Vagina (tissue), 2 donors: Measurements from ENCODE around the gene F12. TPM values are rescaled to one million over a fixed set of nuclear protein-coding genes. Genes with fewer than 3 reads are reported as not detected.
"Not testable (repeated sequence)": the region's sequence is repeated elsewhere in the genome, so short reads cannot be mapped to it uniquely, and the experiment has no call there.

ENCODE experiments used
- DNase-seq, 2 donors: peaks; one replicate each; pipeline ENCODE4 v3.0.0-alpha.2; 2017; ENCODE audit errors: extremely low spot score in 2 of 2
- H3K27ac ChIP-seq: fragments of 200-600 bp; sonication (generic); one replicate; pipeline ENCODE4 v1.5.1; 2019
- H3K27me3 ChIP-seq: fragments of 200-600 bp; sonication (generic); one replicate; pipeline ENCODE4 v1.5.1; 2019
- H3K36me3 ChIP-seq, 2 donors: fragments of 200-600 bp; sonication (generic); one replicate each; pipeline ENCODE4 v1.5.1; 2017 to 2019
- H3K4me1 ChIP-seq: fragments of 200-600 bp; sonication (generic); one replicate; pipeline ENCODE4 v1.5.1; 2019
- H3K4me3 ChIP-seq, 2 donors: fragments of 200-600 bp; sonication (generic); 1 replicate in 1 of 2; 2 replicates in 1 of 2; pipeline ENCODE4 v1.5.1; 2016 to 2019
- H3K9me3 ChIP-seq: fragments of 200-600 bp; sonication (generic); one replicate; pipeline ENCODE4 v1.5.1; 2019
- CTCF ChIP-seq, 3 experiments: fragments of 450-650 bp in 2 of 3; fragments of 200-600 bp in 1 of 3; sonication (generic) in 1 of 3; IDR thresholded peaks; one replicate each; pipeline ENCODE4 v1.5.1; 2017 to 2019; ENCODE audit warnings: antibody characterized with exemption in 3 of 3, mild to moderate bottlenecking in 2 of 3, moderate library complexity in 2 of 3
- POLR2A ChIP-seq, 2 donors: fragments of 450-650 bp; IDR thresholded peaks; one replicate each; pipeline ENCODE4 v1.6.1; 2017; ENCODE audit warnings: antibody characterized with exemption in 2 of 2, mild to moderate bottlenecking in 2 of 2, moderate library complexity in 2 of 2
- POLR2AphosphoS5 ChIP-seq, 2 donors: sonication (generic); formaldehyde crosslinking; IDR thresholded peaks; one replicate each; pipeline ENCODE4 v1.9.0; 2017; ENCODE audit warnings: antibody characterized with exemption in 2 of 2, mild to moderate bottlenecking in 2 of 2, low read depth in 1 of 2; ENCODE audit not compliant: insufficient read depth in 1 of 2
- intact Hi-C: fragments of 100-400 bp; cut with DNase I; formaldehyde crosslinking; loops from one replicate; pipeline ENCODE4 v1.15.1; 2023
- total RNA-seq: library from RNA; depleted of rRNA; stranded (reverse); fragments of >200 nt; gene quantifications from one replicate; pipeline ENCODE4 v1.2.3, GENCODE V29; 2016

The F12 gene
- total RNA-seq, 1 donor from 2014 or later: 5.2 TPM

DNA sequence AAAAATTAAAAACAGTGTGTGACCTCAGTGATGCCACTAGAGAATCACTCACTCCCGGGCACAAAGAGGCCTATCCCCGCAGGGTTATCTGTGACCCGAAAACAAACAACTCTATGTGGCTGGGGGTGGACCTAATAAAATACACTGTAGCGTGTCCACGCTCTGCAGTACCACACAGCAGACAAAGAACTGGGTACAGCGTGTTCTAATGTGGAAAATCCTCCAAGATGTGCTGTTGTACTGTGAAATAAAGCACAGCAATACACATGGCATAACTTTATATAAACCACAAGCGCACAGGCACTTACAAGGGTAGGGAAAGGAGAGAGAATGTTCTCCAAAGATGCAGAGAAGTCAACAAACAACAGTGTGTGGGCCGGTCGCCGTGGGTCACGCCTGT lies 33.3 kb downstream of the F12 start:
- no peak for DNase-seq
- Histone ChIP-seq H3K9me3 (no peaks in the 10 kb centered on the region), H3K36me3 (no peaks in the 10 kb centered on the region), H3K4me1 (peaks cover 35% of the 10 kb centered on the region), H3K27ac (no peak overlapping the region), H3K27me3 (no peaks in the 10 kb centered on the region), H3K4me3 (no peak overlapping the region)
- intact Hi-C loops: no loop called here
- TF ChIP-seq POLR2AphosphoS5 (IDR thresholded peaks at IDR 0.05; ENCODE audit: insufficient read depth in 1 of 2, low read depth in 1 of 2) (no peak), CTCF (IDR thresholded peaks at IDR 0.05) (no peak), POLR2A (IDR thresholded peaks at IDR 0.05) (no peak)

GRCh38 chr5:177375516-177375915 lies 33.8 kb downstream of the F12 start:
- H3K36me3 ChIP-seq, intact Hi-C loops, DNase-seq, H3K4me3 ChIP-seq, H3K27me3 ChIP-seq, H3K9me3 ChIP-seq: not testable (repeated sequence)
- Histone ChIP-seq H3K4me1 (peaks cover 38% of the 10 kb centered on the region), H3K27ac (peak overlapping the region; percentile 62)

DNA sequence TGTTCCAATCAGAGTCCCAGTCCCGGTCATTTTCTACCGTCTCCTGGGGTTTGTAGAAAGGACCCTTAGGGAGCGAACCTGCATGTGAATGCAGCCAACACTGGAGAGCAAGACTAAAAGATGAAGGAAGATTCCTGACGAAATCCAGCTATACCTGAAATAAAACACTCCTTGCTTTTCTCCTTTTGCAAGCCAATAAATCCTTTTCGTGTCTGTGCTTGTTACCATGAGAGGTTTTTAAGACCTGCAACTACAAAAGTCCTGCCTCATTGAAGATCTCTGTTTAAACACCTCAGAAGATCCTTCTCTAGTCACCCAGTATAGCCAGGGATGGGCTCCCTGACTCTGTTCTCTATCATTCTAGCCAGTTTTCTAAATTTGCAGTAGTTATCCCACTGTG lies 35.2 kb downstream of the F12 start:
- Histone ChIP-seq H3K9me3 (no peaks in the 10 kb centered on the region), H3K4me1 (peaks cover 44% of the 10 kb centered on the region), H3K27ac (peak overlapping the region; percentile 62), H3K4me3 (no peak overlapping the region), H3K27me3 (no peaks in the 10 kb centered on the region), H3K36me3 (no peaks in the 10 kb centered on the region)
- no peak for TF ChIP-seq POLR2AphosphoS5 (IDR thresholded peaks at IDR 0.05; ENCODE audit: insufficient read depth in 1 of 2, low read depth in 1 of 2)
- no peak for TF ChIP-seq CTCF (IDR thresholded peaks at IDR 0.05)
- TF ChIP-seq POLR2A (IDR thresholded peaks at IDR 0.05): no peak
- intact Hi-C loops: no loop called here
- no peak for DNase-seq

- Histone ChIP-seq H3K27me3 (no peaks in the 10 kb centered on the region), H3K27ac (peak overlapping the region; percentile 62), H3K4me1 (peaks cover 44% of the 10 kb centered on the region), H3K4me3 (no peak overlapping the region), H3K9me3 (no peaks in the 10 kb centered on the region), H3K36me3 (no peaks in the 10 kb centered on the region)
- no peak for DNase-seq
- intact Hi-C loops: no loop called here
- no peak for TF ChIP-seq CTCF (IDR thresholded peaks at IDR 0.05)
- no peak for TF ChIP-seq POLR2A (IDR thresholded peaks at IDR 0.05)
- no peak for TF ChIP-seq POLR2AphosphoS5 (IDR thresholded peaks at IDR 0.05; ENCODE audit: insufficient read depth in 1 of 2, low read depth in 1 of 2)
Observed at GRCh38 chr5:177373806-177374205, 35.6 kb downstream of the F12 start.

DNA sequence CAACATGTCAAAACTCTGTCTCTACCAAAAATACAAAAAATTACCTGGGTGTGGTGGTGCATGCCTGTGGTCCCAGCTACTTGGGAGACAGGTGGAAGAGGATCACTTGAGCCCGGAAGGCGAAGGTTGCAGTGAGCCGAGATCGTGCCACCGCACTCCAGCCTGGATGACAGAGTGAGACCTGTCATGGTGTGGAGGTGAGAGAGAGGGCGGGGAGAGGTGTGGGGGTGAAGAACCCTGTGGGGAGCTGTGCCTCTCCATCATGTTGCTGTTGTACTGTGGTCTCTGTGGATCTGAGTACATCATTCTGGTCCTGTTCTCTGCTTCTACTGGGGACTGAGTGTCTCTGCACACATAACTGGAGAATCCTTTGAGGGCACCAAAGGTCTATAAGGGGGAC lies 36.5 kb downstream of the F12 start:
- no peaks in the 10 kb centered on the region for H3K36me3 ChIP-seq
- H3K4me3 ChIP-seq: no peak overlapping the region
- H3K27me3 ChIP-seq: no peaks in the 10 kb centered on the region
- no peaks in the 10 kb centered on the region for H3K9me3 ChIP-seq
- H3K27ac ChIP-seq: peak overlapping the region; percentile 62
- H3K4me1 ChIP-seq: peaks cover 45% of the 10 kb centered on the region
- TF ChIP-seq POLR2AphosphoS5 (IDR thresholded peaks at IDR 0.05; ENCODE audit: insufficient read depth in 1 of 2, low read depth in 1 of 2) (no peak), CTCF (IDR thresholded peaks at IDR 0.05) (no peak), POLR2A (IDR thresholded peaks at IDR 0.05) (no peak)
- no peak for DNase-seq
- intact Hi-C loops: no loop called here
